Astrocyte (in vitro differentiated cells and primary cell): ENCODE results near the gene SH3BP2. TPM values are rescaled to one million over a fixed set of nuclear protein-coding genes. Genes with fewer than 3 reads are reported as not detected.

ENCODE experiments used
- DNase-seq: peaks from one replicate; pipeline ENCODE4 v3.0.0-alpha.2; 2010; ENCODE audit warnings: low read depth
- FAIRE-seq: peaks from 2 replicates; lab custom pipeline; 2011; peaks lifted over from hg19 to GRCh38; lab: Jason Lieb, UNC
- H2AFZ ChIP-seq: 2 replicates; pipeline ENCODE4 v1.6.0; 2012; ENCODE audit warnings: low read depth, low read length, inconsistent platforms
- H3K27ac ChIP-seq: 2 replicates; pipeline ENCODE4 v1.5.1; 2011; ENCODE audit warnings: low read depth, low read length, inconsistent platforms
- H3K27me3 ChIP-seq: 2 replicates; pipeline ENCODE4 v1.6.0; 2011; ENCODE audit warnings: low read length, inconsistent platforms; ENCODE audit not compliant: insufficient read depth
- H3K36me3 ChIP-seq: 2 replicates; pipeline ENCODE4 v1.5.1; 2011; ENCODE audit warnings: low read length, inconsistent platforms; ENCODE audit not compliant: insufficient read depth
- H3K4me1 ChIP-seq: 2 replicates; pipeline ENCODE4 v1.5.1; 2011; ENCODE audit warnings: low read length, inconsistent platforms; ENCODE audit not compliant: insufficient read depth
- H3K4me2 ChIP-seq: 2 replicates; pipeline ENCODE4 v1.6.0; 2012; ENCODE audit warnings: low read length, inconsistent platforms
- H3K4me3 ChIP-seq: 2 replicates; pipeline ENCODE4 v1.5.1; 2011; ENCODE audit warnings: low read depth, mild to moderate bottlenecking, low read length, inconsistent platforms; ENCODE audit not compliant: insufficient read depth
- H3K79me2 ChIP-seq: 2 replicates; pipeline ENCODE4 v1.6.0; 2012; ENCODE audit warnings: mild to moderate bottlenecking, low read length, inconsistent platforms; ENCODE audit not compliant: insufficient read depth
- H3K9ac ChIP-seq: 2 replicates; pipeline ENCODE4 v1.6.0; 2012; ENCODE audit warnings: mild to moderate bottlenecking, low read length, inconsistent platforms
- H3K9me3 ChIP-seq: 2 replicates; pipeline ENCODE4 v1.5.1; 2012; ENCODE audit warnings: low read depth, mild to moderate bottlenecking, low read length, inconsistent platforms; ENCODE audit not compliant: insufficient read depth
- H4K20me1 ChIP-seq: 2 replicates; pipeline ENCODE4 v1.6.0; 2012; ENCODE audit warnings: low read length, inconsistent platforms; ENCODE audit not compliant: insufficient read depth
- H3K27ac Mint-ChIP-seq: one replicate; pipeline ENCODE4 v1.8.0; 2021; ENCODE audit warnings: mild to moderate bottlenecking, mixed read lengths; ENCODE audit not compliant: unreplicated experiment
- H3K27me3 Mint-ChIP-seq: one replicate; pipeline ENCODE4 v1.8.0; 2021; ENCODE audit warnings: low read depth, mixed read lengths; ENCODE audit not compliant: unreplicated experiment
- H3K36me3 Mint-ChIP-seq: one replicate; pipeline ENCODE4 v1.8.0; 2021; ENCODE audit warnings: low read depth, mixed read lengths; ENCODE audit not compliant: unreplicated experiment
- H3K4me1 Mint-ChIP-seq: one replicate; pipeline ENCODE4 v1.8.0; 2021; ENCODE audit warnings: low read depth, mixed read lengths; ENCODE audit not compliant: unreplicated experiment
- H3K4me3 Mint-ChIP-seq: one replicate; pipeline ENCODE4 v1.8.0; 2021; ENCODE audit warnings: mild to moderate bottlenecking, moderate library complexity, mixed read lengths; ENCODE audit not compliant: unreplicated experiment
- H3K9me3 Mint-ChIP-seq: one replicate; pipeline ENCODE4 v1.8.0; 2021; ENCODE audit warnings: mild to moderate bottlenecking, mixed read lengths; ENCODE audit not compliant: unreplicated experiment
- EZH2 ChIP-seq: IDR thresholded peaks from 2 replicates; pipeline ENCODE4 v1.6.1; 2012; ENCODE audit warnings: mild to moderate bottlenecking, low read length, inconsistent platforms; ENCODE audit not compliant: insufficient read depth
- total RNA-seq: library from RNA; stranded (reverse); gene quantifications from 2 replicates; pipeline ENCODE4 v1.2.1, GENCODE V29; 2021
- TF ChIP-seq, protein P1 (sequence below): IDR thresholded peaks from 2 replicates; pipeline ENCODE4 v1.5.1; 2011; ENCODE audit warnings: low read depth, mild to moderate bottlenecking, inconsistent platforms, low read length, moderate library complexity; ENCODE audit not compliant: insufficient read depth

Gene SH3BP2
- total RNA-seq, 1 donor from 2014 or later, result 33.7 TPM

GRCh38 chr4:2842687-2843262, 49.9 kb downstream of the SH3BP2 start:
- H3K4me3 ChIP-seq, result peak overlapping the region; percentile 68
- peak overlapping the region; percentile 63 for H3K27ac ChIP-seq
- TF ChIP-seq, protein P1, sequence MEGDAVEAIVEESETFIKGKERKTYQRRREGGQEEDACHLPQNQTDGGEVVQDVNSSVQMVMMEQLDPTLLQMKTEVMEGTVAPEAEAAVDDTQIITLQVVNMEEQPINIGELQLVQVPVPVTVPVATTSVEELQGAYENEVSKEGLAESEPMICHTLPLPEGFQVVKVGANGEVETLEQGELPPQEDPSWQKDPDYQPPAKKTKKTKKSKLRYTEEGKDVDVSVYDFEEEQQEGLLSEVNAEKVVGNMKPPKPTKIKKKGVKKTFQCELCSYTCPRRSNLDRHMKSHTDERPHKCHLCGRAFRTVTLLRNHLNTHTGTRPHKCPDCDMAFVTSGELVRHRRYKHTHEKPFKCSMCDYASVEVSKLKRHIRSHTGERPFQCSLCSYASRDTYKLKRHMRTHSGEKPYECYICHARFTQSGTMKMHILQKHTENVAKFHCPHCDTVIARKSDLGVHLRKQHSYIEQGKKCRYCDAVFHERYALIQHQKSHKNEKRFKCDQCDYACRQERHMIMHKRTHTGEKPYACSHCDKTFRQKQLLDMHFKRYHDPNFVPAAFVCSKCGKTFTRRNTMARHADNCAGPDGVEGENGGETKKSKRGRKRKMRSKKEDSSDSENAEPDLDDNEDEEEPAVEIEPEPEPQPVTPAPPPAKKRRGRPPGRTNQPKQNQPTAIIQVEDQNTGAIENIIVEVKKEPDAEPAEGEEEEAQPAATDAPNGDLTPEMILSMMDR, result no peak
- no peak for TF ChIP-seq EZH2
- peaks cover 12% of the 10 kb centered on the region for H3K4me1 ChIP-seq
- Mint-ChIP-seq H3K9me3 (no peaks in the 10 kb centered on the region), H3K4me1 (peaks cover 18% of the 10 kb centered on the region), H3K36me3 (peaks cover 6% of the 10 kb centered on the region), H3K4me3 (peak overlapping the region; percentile 67), H3K27me3 (no peaks in the 10 kb centered on the region), H3K27ac (peak overlapping the region; percentile 82)
- no peaks in the 10 kb centered on the region for H3K9me3 ChIP-seq
- H3K27me3 ChIP-seq, result no peaks in the 10 kb centered on the region
- peak overlapping the region; percentile 83 for H2AFZ ChIP-seq
- peaks cover 49% of the 10 kb centered on the region for H3K79me2 ChIP-seq
- peak overlapping the region; percentile 94 for H3K4me2 ChIP-seq
- no peak for FAIRE-seq
- peak overlapping the region; percentile 92 for H3K9ac ChIP-seq
- H3K36me3 ChIP-seq, result no peaks in the 10 kb centered on the region
- H4K20me1 ChIP-seq, result peaks cover 35% of the 10 kb centered on the region
- DNase-seq, result no peak

DNA sequence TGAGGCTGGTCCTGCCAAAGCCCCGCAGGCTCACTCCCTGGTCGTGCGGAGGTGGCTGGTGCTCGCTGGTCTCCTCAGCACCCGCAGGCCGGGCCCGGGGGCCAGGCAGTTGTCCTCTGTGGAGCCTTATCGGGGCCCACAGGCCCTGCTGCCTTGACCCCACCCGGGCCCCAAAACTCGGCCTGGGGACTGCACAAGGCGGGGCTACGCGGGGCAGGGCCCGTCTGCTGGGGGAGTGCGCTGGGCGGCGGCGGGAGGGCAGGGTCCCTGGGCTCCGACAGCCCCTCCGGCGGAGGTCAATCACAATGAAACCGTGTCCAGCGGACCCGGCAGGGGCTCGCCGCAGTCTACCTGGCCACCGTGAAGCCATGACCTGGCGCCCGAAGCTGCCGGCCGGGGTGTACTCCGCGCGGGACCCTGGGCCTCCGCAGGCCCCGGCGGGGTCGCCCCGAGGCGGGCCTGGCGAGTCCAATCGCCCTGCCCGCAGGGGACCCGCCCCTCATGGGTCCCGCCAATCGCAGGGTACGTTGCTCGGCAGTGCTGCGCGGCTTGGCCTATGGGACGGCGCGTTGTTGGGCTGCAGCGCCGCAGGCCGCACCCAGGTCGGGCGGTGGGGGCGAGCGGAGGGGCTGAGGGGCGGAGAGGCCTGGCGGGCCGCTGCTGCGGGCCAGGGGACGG, 50.5 kb downstream of the SH3BP2 start, which contains the start of gene ADD1:
Gene ADD1 (plus strand): TSS at position 582 of the 678 bp plus-strand sequence. CDS start 32,072 bp downstream, outside the sequence.
- Histone ChIP-seq H3K4me2 (peak within 1 kb of the TSS; percentile 94), H3K27ac (peak within 1 kb of the TSS; percentile 70), H3K79me2 (peaks cover 55% of the 10 kb centered on the region), H3K4me3 (peak within 1 kb of the TSS; percentile 90), H3K9me3 (no peaks in the 10 kb centered on the region), H3K9ac (peak within 1 kb of the TSS; percentile 92), H3K36me3 (no peaks in the 10 kb centered on the region), H4K20me1 (peaks cover 41% of the 10 kb centered on the region), H3K27me3 (no peaks in the 10 kb centered on the region), H2AFZ (peak within 1 kb of the TSS; percentile 83), H3K4me1 (peaks cover 10% of the 10 kb centered on the region)
- no peak for TF ChIP-seq EZH2
- TF ChIP-seq, protein P1, result no peak
- FAIRE-seq (no peak), DNase-seq (peak; percentile 85)
- H3K4me3 Mint-ChIP-seq, result peak within 1 kb of the TSS; percentile 96
- H3K9me3 Mint-ChIP-seq, result no peaks in the 10 kb centered on the region
- no peaks in the 10 kb centered on the region for H3K27me3 Mint-ChIP-seq
- peak within 1 kb of the TSS; percentile 82 for H3K27ac Mint-ChIP-seq
- peaks cover 20% of the 10 kb centered on the region for H3K4me1 Mint-ChIP-seq
- peaks cover 5% of the 10 kb centered on the region for H3K36me3 Mint-ChIP-seq
